B cell (primary cell): ENCODE measurements around the gene PADI4. TPM values are rescaled to one million over a fixed set of nuclear protein-coding genes. Genes with fewer than 3 reads are reported as not detected.

Experiments used
- ATAC-seq: fragments of 200-7000 bp; cut with Tn5 transposase; one replicate; pipeline ENCODE4 v1.10.0; 2021; ENCODE audit warnings: low read depth, mild to moderate bottlenecking, moderate number of reproducible peaks, moderate library complexity
- CTCF ChIA-PET: fragments of 350-600 bp; sonication (Branson Sonifier 250); formaldehyde crosslinking; loops from one replicate; lab custom pipeline; 2021; ENCODE audit warnings: antibody characterized with exemption, inconsistent platforms; lab: Charles Lee
- POLR2A ChIA-PET: fragments of 350-600 bp; sonication (Branson Sonifier 250); formaldehyde crosslinking; loops from one replicate; lab custom pipeline; 2021; ENCODE audit warnings: antibody characterized with exemption; lab: Charles Lee
- DNase-seq: peaks from one replicate; pipeline ENCODE4 v3.0.0; 2013
- H2AFZ ChIP-seq: 2 replicates; pipeline ENCODE4 v1.6.1; 2012; ENCODE audit warnings: mild to moderate bottlenecking, low read depth, low read length; ENCODE audit not compliant: insufficient read depth, poor library complexity, severe bottlenecking
- H3K27ac ChIP-seq, 2 donors: 1 replicate in 1 of 2; 2 replicates in 1 of 2; pipeline ENCODE4 v1.5.1; 2012 to 2013; ENCODE audit warnings: low read length in 2 of 2, mild to moderate bottlenecking in 2 of 2, moderate library complexity in 1 of 2
- H3K27me3 ChIP-seq, 4 experiments: fragments of 200-600 bp in 1 of 4; sonication (generic) in 1 of 4; replicated peaks in 1 of 4; 1 replicate in 2 of 4; 2 replicates in 2 of 4; pipeline versions ENCODE4 v1.6.1 to v1.7.0; 2013 to 2016; ENCODE audit warnings: low read length in 3 of 4, mild to moderate bottlenecking in 2 of 4, mixed read lengths in 1 of 4, moderate library complexity in 1 of 4; ENCODE audit not compliant: insufficient read depth in 4 of 4, control insufficient read depth in 3 of 4; ENCODE audit errors: control extremely low read depth in 1 of 4
- H3K36me3 ChIP-seq, 2 experiments: replicated peaks in 1 of 2; 1 replicate in 1 of 2; 2 replicates in 1 of 2; pipeline versions ENCODE4 v1.6.1 to v1.7.1; 2013; ENCODE audit warnings: low read length in 1 of 2; ENCODE audit not compliant: insufficient read depth in 2 of 2, control insufficient read depth in 1 of 2; ENCODE audit errors: control extremely low read depth in 1 of 2, extremely low read depth in 1 of 2
- H3K4me1 ChIP-seq, 2 donors: fragments of 200-600 bp in 1 of 2; sonication (generic) in 1 of 2; 1 replicate in 1 of 2; 2 replicates in 1 of 2; pipeline versions ENCODE4 v1.5.1 to v1.6.1; 2013 to 2017; ENCODE audit warnings: low read length in 2 of 2; ENCODE audit not compliant: control insufficient read depth in 2 of 2, insufficient read depth in 2 of 2
- H3K4me2 ChIP-seq: replicated peaks from 2 replicates; pipeline ENCODE3; 2012; ENCODE audit warnings: mild to moderate bottlenecking, low read depth, low read length; ENCODE audit not compliant: poor library complexity, severe bottlenecking
- H3K4me3 ChIP-seq, 5 experiments: fragments of 200-600 bp in 1 of 5; sonication (generic) in 1 of 5; 1 replicate in 3 of 5; 2 replicates in 2 of 5; pipeline versions ENCODE4 v1.5.1 to v1.7.0; 2011 to 2016; ENCODE audit warnings: low read length in 4 of 5, mild to moderate bottlenecking in 4 of 5, low read depth in 2 of 5, control low read depth in 1 of 5, moderate library complexity in 1 of 5; ENCODE audit not compliant: insufficient read depth in 1 of 5; ENCODE audit errors: control extremely low read depth in 1 of 5, extremely low read depth in 1 of 5
- H3K79me2 ChIP-seq: fragments of 200-600 bp; sonication (generic); one replicate; pipeline ENCODE4 v1.6.0; 2016; ENCODE audit warnings: low read length; ENCODE audit not compliant: control insufficient read depth, insufficient read depth
- H3K9ac ChIP-seq: fragments of 200-600 bp; sonication (generic); 2 replicates; pipeline ENCODE4 v1.6.1; 2017; ENCODE audit warnings: mild to moderate bottlenecking, low read length, moderate library complexity
- H3K9me3 ChIP-seq, 3 donors: one replicate each; pipeline versions ENCODE4 v1.6.1 to v1.7.1; 2013; ENCODE audit warnings: low read length in 2 of 3; ENCODE audit not compliant: control insufficient read depth in 2 of 3, insufficient read depth in 1 of 3; ENCODE audit errors: control extremely low read depth in 1 of 3
- H4K20me1 ChIP-seq: 2 replicates; pipeline ENCODE4 v1.6.0; 2012; ENCODE audit warnings: mild to moderate bottlenecking, low read length; ENCODE audit not compliant: insufficient read depth, control insufficient read depth, poor library complexity, severe bottlenecking
- H3K27ac Mint-ChIP-seq: one replicate; pipeline ENCODE4 v1.8.0; 2021; ENCODE audit warnings: mixed read lengths
- H3K27me3 Mint-ChIP-seq: one replicate; pipeline ENCODE4 v1.8.0; 2021; ENCODE audit warnings: mixed read lengths
- H3K4me1 Mint-ChIP-seq: one replicate; pipeline ENCODE4 v1.8.0; 2021; ENCODE audit warnings: mixed read lengths
- H3K4me3 Mint-ChIP-seq: one replicate; pipeline ENCODE4 v1.8.0; 2021; ENCODE audit warnings: mixed read lengths
- H3K9me3 Mint-ChIP-seq: one replicate; pipeline ENCODE4 v1.8.0; 2022; ENCODE audit warnings: mixed read lengths; ENCODE audit not compliant: insufficient read depth
- CTCF ChIP-seq: fragments of 200-600 bp; IDR thresholded peaks from one replicate; pipeline ENCODE4 v1.8.0; 2022; ENCODE audit warnings: antibody characterized with exemption, mild to moderate bottlenecking
- EZH2 ChIP-seq: IDR thresholded peaks from 2 replicates; pipeline ENCODE4 v1.6.1; 2012; ENCODE audit warnings: borderline replicate concordance, low read depth, mild to moderate bottlenecking, moderate library complexity, low read length; ENCODE audit not compliant: insufficient read depth, poor library complexity, severe bottlenecking
- WGBS: methylation state at CpG from one replicate; pipeline ENCODE4 v1.1.5; 2013; ENCODE audit warnings: missing lambda C conversion rate; ENCODE audit not compliant: insufficient coverage; 5-methylcytosine and 5-hydroxymethylcytosine counted together
- intact Hi-C: fragments of 100-400 bp; cut with micrococcal nuclease; formaldehyde crosslinking; loops from one replicate; pipeline ENCODE4 v1.10.0; 2022
- polyA plus RNA-seq: library from polyadenylated mRNA; depleted of rRNA; stranded (reverse); fragments of >200 nt; gene quantifications from 2 replicates; pipeline ENCODE4 v1.2.3, GENCODE V29; 2012
- total RNA-seq, 2 donors: library from RNA; stranded (reverse); fragments of 120-200 nt in 1 of 2; gene quantifications; 1 replicate in 1 of 2; 2 replicates in 1 of 2; pipeline versions ENCODE4 v1.2.3 to v1.2.4, GENCODE V29; 2013 to 2022

Gene PADI4
- total and polyA plus RNA-seq, 2 donors (not counting 1 experiment from before 2014, with no cell fraction given), result 0.44 to 0.85 TPM

- intact Hi-C loops, result no loop called here
- H3K4me1 ChIP-seq, result no peaks in the 10 kb centered on the region
- CTCF ChIA-PET, result no interaction called here
- Mint-ChIP-seq H3K9me3 (no peaks in the 10 kb centered on the region), H3K27me3 (peaks cover 6% of the 10 kb centered on the region), H3K4me1 (no peaks in the 10 kb centered on the region), H3K4me3 (no peak overlapping the region), H3K27ac (no peak overlapping the region)
- TF ChIP-seq EZH2, result no peak
- no peak for TF ChIP-seq CTCF
- POLR2A ChIA-PET, result no interaction called here
- WGBS, result 67% methylated on average over 1 of the region's 2 CpGs
- no peak for ATAC-seq
- no peak overlapping the region for H3K4me2 ChIP-seq
- H3K9me3 ChIP-seq, result no peaks in the 10 kb centered on the region
- DNase-seq, result no peak
- no peaks in the 10 kb centered on the region for H3K36me3 ChIP-seq
- H4K20me1 ChIP-seq, result no peaks in the 10 kb centered on the region
- no peak overlapping the region for H3K27ac ChIP-seq
- H3K79me2 ChIP-seq, result no peaks in the 10 kb centered on the region
- H3K9ac ChIP-seq, result no peak overlapping the region
- no peak overlapping the region for H2AFZ ChIP-seq
- no peaks in the 10 kb centered on the region for H3K27me3 ChIP-seq
- H3K4me3 ChIP-seq, result no peak overlapping the region
Measured at GRCh38 chr1:17370618-17371017, 62.6 kb downstream of the PADI4 start.

- H3K27me3 ChIP-seq, result no peaks in the 10 kb centered on the region
- Mint-ChIP-seq H3K27me3 (peaks cover 6% of the 10 kb centered on the region), H3K4me1 (no peaks in the 10 kb centered on the region), H3K4me3 (no peak within 1 kb of the TSS), H3K27ac (no peak within 1 kb of the TSS), H3K9me3 (no peaks in the 10 kb centered on the region)
- no peaks in the 10 kb centered on the region for H3K36me3 ChIP-seq
- ATAC-seq (no peak), DNase-seq (no peak)
- no peak within 1 kb of the TSS for H3K4me3 ChIP-seq
- H3K4me1 ChIP-seq, result no peaks in the 10 kb centered on the region
- H3K9ac ChIP-seq, result no peak within 1 kb of the TSS
- H3K79me2 ChIP-seq, result no peaks in the 10 kb centered on the region
- CTCF ChIA-PET, result no interaction called here
- H3K4me2 ChIP-seq, result no peak within 1 kb of the TSS
- no peak within 1 kb of the TSS for H2AFZ ChIP-seq
- WGBS, result 83% methylated on average over 4 of the region's 7 CpGs
- H3K9me3 ChIP-seq, result no peaks in the 10 kb centered on the region
- no peaks in the 10 kb centered on the region for H4K20me1 ChIP-seq
- POLR2A ChIA-PET, result no interaction called here
- H3K27ac ChIP-seq, result no peak within 1 kb of the TSS
- TF ChIP-seq CTCF, result no peak
- no peak for TF ChIP-seq EZH2
- intact Hi-C loops, result no loop called here
Measured at GRCh38 chr1:17371896-17372295, 63.9 kb downstream of the PADI4 start, which contains the start of gene PADI6. PADI6 (plus strand) TSS chr1:17372196; CDS start chr1:17372246, 50 bp downstream.
